ENCODE measurements around the gene RBP5.

RBP5 gene

DNA sequence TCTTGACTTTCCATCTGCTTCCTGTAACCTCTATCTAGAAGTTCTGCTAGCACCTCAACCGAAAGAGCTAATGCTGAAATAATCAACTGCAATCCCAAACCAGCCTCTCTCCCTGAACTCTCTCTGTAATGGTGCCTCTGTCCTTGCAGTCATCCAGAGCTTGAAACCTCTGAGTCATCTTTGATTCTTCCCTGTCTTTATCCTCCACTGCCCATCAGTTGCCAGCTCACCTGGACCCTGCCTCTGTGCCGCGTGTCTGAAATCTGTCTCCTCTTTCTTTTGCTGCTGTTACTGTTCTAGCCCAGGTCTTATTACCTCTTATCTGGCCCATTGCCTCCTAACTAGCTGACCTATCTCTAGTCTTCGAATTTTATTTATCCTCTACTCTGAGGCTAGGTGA lies 17.0 kb upstream of the RBP5 start:
- no peak for DNase-seq (ENCODE audit: low spot score)

DNA sequence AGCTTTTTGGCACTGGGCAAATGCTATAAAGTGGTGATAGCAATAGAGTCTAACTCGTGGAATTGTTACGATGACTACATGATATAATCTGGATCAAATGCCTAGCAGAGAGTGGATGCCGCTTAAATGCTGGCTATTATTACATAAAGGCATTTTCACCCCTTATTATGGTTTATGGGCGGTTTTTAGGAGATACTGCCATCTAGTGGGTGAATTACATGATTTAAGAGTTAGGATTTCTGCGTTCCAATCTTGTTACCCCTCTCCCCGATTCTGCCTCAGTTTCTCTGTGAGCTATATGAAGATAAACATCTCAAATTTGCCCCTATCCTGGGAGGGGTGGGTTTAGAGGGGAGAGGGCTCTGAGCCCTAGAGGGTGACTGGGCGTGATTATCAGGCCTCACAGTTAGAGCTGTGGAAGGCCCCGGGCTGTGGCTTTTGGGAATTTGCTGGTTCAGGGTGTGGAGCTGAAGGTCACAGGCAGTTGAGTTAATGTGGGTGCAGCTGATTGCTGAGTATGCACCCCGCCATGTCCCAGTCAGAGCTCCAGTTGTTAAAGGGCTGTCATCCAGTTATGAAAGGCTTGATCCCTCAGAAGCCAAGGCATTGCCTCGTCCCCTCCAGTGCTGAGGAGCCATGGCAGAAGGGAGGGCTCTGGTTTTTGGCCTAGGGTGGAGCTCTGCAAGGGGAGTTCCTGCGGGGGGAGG lies 15.9 kb upstream of the RBP5 start:
- peak; percentile 82 for DNase-seq (ENCODE audit: low spot score)

DNA sequence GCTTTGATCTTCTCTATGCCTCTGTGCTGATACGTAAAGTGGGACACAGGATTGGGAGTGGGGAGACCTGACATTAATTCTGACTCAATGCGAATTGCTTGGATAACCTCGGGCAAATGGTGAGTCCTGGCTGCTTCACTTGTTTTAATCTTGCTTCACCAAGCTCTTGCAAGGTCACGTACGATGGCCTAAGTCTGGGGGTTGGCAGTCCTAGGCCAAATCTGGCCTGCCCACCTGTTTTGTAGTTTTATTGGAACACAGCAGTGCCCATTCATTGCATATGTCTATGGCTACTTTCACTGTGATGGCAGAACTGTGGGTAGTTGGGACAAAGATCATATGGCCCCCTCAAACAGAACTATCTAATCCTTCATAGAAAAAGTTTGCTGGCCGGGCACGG lies 14.9 kb upstream of the RBP5 start:
- DNase-seq (ENCODE audit: low spot score) = no peak

DNA sequence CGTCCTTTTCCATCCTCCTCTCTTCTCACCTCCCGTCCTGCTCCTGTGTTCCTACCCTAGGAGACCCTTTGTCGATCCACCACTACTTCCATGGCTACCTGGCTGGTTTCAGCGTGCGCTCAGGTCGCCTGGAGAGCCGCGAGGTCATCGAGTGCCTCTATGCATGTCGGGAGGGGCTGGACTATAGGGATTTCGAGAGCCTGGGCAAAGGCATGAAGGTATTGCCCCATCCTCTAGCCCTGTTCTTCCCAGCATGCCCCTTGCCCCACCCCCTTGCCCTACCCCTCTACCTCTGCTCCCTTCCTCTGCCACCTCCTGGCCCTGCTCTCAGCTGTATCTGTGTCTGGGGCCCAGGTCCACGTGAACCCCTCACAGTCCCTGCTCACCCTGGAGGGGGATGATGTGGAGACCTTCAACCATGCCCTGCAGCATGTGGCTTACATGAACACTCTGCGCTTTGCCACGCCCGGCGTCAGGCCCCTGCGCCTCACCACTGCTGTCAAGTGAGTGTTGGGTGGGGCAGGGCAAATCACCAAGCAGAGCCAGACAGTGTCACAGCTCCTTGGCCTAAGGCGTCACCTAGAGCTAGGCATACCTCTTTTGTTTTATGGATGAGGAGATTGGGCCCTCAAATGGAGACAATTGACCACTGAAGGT lies 14.2 kb upstream of the RBP5 start:
- no peak for DNase-seq (ENCODE audit: low spot score)

DNA sequence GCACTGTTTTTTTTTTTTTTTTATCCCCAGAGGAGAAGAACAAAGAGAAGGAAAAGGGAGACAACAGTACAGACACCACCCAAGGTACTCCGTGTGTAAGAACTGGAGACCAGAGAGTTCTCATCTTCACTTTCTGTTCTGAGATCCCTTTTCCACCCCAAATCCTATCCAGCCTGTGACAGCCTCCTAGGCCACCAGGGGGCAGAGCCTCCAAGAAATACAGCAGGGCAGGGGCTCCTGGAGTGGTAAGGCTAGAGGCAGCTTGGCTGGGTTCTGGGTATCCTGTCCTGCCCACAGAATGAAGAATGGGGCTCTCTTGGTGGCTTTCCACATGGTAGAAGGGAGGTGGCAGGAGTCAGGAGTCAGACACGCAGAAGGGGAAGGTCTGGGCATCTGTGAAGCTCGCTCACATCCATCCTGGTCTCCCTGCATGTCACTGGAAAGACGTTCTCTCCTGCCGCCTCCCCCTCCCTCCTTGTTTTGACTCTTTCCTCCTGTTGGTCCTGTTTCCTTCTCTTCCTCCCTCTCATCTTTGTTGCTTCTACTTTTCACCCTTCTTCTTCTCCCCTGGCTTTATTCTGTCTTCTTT lies 13.5 kb upstream of the RBP5 start:
- DNase-seq (ENCODE audit: low spot score) = peak; percentile 63

DNA sequence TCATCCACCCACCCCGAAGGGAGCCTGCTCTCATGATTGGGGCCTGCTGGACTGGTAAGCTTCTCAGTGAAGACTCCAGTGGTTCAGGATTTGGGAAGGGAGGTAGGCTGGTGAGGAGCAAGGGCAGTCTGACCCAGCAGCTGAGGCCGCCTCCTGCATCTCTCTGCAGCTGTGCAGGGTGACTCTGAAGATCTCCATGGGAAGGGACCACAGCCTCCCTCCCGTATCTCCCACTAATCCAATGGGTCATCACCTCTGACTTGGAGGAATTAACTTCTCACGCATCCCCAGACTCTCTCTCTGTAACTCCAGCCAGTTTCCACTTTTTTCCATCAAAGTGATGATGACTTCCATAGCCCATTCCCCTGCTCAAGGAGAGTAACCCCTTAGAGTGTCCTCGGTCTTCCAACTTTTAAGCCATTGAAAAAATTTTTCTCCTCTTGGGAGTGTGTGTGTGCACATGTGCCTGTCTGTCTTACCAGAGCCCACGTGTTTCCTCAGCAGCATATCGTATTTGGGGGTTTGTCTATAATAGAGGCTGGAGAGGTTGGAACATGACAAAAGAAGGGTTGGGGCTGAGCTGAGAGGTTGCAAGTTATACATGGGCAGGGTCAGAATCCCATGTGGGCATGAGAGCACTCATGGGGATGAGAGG lies 12.8 kb upstream of the RBP5 start:
- DNase-seq (ENCODE audit: low spot score) = no peak

DNA sequence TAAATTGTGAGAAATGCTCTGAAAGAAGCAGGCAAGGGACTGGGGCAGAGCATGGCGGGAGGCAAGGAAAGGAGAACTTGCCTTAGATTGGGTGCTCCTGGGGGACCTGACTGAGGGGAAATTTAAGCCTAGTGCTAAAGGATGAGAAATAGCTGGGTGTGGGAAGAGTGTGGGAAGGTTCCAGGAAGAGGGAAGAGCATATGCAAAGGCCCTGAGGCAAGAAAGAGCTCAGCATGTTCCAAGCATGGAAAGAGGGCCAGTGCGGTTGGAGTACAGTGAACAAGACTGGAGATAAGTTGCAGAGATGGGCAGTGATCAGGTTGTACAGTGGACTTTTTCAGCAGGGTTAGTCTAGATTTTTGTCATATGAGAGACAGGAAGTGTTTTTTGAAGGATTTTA lies 10.5 kb upstream of the RBP5 start:
- no peak for DNase-seq (ENCODE audit: low spot score)

DNA sequence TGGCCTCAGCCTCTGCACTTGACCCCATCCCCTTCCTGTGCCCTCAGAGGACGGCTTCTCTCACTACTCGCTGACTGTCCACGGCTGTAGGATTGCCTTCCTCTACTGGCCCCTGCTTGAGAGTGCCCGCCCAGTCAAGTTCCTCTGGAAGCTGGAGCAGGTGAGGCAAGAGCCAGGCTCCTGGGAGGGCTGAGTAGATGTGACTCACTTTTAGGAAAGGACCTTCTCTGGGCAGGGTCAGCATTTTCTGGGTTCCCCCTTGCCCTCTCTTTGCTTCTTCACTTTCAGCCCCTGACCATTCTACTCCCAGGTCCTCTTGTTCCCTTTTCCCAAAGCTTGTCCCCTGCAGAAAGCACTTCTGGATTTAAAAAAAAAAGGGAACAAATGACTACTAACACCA lies 9.2 kb upstream of the RBP5 start:
- no peak for DNase-seq (ENCODE audit: low spot score)

DNA sequence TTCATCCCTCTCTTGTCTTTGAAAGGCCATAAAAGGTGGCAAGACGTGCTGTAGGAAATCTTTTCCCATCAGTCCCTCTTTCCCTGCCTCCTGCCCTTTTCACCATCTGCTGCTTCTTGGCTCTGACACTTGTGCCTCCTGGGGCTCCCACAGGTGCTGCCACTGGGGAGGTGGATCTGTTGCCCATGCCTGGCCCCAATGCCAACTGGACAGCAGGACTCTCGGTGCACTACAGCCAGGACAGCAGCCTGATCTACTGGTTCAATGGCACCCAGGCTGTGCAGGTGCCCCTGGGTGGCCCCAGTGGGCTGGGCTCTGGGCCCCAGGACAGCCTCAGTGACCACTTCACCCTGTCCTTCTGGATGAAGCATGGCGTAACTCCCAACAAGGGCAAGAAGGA lies 8.0 kb upstream of the RBP5 start:
- DNase-seq (ENCODE audit: low spot score) = no peak

DNA sequence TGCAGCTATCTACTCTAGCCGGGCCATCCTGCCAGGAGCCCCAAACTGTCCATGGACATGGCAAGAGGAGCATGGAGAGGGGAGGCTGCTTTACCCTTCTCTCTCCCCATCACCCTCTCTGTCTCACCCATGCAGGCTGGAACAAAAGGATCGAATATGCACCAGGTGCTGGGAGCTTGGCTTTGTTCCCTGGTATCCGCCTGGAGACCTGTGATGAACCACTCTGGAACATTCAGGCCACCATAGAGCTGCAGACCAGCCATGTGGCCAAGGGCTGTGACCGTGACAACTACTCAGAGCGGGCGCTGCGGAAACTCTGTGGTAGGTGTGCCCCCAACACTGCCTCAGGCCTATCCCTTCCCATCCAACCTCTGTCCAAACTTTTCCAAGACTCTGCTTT lies 7.4 kb upstream of the RBP5 start:
- no peak for DNase-seq (ENCODE audit: low spot score)

DNA sequence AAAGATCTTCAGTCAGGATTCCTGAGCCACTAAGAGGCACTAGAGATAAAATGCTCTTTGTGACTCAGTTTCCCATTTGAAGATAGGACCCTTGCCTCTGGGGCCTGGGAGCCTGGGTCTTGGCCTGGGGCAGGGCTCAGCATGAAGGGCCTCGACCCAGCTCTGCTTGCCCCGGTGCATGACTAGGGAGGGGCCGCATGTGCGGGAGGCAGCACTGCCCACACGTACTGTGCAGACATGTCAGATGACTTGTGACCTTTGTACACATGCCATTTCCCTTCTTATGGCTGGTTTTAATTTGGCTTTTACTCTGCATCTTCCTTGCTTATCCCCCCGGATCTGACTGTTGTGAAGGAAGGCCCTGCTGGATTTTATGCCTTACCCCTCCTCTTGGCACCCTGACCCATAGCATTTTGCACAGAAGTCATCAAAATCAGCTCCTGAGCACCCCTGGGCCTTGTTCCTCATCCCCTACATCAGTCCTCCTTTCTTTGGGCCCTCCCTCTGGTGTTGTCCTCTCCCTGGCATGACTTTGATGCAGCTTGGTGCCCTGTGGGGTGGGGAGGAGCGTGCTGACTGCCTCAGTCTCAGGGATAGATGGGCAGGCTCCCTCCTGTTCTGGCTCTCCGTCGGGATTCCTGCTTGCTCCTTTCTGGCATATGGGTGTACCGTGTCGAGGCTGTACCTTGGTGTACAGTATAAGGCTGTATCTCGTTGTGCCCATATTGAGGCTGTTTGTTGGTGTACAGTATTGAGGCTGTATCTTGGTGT lies 5.9 kb upstream of the RBP5 start:
- no peak for DNase-seq (ENCODE audit: low spot score)

DNA sequence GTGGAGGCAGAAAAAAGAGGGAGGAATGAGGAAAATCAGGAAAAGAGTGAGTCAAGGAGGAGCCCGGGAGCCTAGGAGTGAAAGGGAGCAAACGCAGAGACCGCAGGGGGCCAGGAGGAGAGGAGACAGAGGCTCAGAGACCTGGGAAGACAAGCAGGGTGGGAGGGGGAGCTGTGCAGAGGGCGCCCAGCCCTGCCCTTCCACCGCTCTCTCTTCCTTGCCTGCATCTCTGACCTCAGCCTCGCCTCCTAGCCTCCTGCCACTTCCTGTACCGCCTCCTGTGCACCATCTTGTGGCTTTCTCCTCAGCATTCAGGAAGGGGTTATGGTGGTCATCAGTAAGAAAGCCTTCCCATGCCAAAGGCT lies 2.8 kb upstream of the RBP5 start:
- DNase-seq (ENCODE audit: low spot score) = no peak

DNA sequence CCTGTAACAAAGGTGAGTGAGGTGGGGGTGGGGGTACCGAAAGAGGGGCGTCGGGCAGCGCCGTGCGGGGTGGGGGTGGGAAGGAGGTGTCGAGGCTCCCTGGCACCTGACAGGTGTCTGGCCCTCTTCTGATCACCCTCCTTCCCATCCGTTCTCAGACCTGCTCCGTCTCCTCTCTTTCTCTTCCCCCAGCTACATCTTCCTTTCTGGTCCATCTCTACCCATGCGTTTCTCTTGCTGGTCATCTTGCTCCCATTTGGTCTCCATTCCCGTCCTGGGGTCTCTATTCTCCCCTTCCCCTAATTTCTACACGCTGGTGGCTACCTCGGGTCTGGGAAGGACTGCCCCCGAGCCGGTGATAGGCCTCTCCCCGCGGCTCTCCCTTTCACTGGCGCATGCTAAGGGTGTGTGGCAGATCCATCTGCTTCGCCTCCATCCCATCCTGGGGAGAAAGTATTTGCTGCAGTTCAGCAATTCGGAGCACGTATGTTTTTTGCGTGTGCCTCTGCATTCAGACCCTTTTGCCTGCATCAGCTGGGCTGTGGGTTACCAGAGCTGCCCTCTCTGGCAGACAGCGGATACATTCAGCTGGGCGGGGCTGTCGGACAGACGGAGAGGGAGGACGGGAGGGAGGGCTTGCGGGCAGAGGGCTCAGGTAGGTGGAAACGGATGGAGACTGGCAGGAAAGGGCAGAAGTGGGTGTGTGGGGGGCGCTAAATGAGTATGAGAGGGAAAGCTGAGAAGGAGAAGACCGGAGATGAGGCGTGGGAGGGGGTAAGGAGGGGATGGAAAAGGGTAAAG lies 2.2 kb upstream of the RBP5 start:
- DNase-seq (ENCODE audit: low spot score) = peak; percentile 83

DNA sequence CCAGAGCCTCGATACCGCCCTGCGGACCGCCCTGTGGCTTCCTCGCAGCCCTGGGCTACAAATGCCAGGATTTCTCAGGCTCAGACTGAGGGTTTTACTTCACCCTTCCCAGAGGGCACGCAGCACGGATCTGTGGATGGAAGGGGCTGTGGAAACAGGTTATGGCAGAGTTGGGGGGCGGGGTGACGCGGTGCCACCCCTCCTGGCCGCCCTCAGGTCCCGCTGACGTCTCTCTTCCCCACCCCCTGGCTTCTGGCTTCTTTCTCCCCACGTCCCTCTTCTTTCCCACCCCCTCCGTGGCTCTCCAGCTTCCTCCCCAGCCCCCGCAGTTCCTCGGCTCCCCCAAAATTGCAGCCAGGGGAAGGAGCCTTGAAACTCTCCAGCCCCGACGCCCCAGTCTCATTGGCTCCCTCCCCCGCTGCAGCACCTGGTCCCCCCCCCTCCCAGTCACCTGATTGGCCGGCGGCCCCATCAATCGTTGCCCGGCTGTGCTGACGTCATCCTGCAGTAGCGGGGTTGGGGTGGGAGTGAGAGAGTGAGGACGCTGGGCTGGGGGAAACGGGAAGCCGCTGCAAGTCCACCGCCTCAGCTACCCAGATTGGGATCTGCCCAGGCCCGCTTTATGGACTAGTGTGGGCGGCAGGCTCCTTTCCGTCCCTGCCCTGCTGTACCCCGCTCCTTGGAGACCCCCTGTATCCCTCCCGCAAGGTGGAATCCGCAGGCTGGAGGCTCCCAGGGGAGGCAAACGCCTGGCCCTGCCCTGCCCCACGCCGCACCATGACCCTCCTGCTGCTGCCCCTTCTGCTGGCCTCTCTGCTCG lies 1.4 kb upstream of the RBP5 start, which contains the start of gene CLSTN3:
TSS of gene CLSTN3 (plus strand) at position 500 of the 820 bp plus-strand sequence. CDS start at position 778, 278 bp downstream.
- peak; percentile 86 for DNase-seq (ENCODE audit: low spot score)

DNA sequence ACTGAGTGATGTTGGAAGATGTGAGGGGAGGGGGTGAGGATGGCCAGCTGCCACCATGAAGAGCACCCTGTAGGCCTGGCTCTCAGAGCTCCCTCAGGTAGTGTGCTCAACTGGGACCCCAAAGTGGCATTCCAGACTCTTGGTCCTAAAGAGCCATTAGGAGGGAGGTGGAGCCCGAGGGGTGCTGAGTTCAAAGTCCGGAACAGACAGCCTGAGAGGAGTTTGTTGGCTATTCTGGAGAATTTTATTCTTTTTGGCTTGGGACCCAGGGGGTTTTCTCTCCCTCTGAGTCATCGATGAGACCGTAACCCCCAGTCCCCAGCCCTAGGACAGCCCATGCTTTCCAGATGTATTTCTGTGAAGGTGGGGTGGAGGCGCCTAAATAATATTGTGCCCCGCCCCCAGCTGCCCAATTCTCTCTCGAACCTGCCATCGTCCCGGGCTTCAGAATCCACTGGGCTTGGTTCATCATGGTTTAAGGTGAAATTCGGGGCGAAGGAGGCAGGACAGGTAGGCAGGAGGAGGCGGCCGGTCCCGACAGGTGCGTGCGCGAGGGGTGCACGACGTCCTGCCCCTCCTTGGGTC lies 690 bp upstream of the RBP5 start:
- no peak for DNase-seq (ENCODE audit: low spot score)

DNA sequence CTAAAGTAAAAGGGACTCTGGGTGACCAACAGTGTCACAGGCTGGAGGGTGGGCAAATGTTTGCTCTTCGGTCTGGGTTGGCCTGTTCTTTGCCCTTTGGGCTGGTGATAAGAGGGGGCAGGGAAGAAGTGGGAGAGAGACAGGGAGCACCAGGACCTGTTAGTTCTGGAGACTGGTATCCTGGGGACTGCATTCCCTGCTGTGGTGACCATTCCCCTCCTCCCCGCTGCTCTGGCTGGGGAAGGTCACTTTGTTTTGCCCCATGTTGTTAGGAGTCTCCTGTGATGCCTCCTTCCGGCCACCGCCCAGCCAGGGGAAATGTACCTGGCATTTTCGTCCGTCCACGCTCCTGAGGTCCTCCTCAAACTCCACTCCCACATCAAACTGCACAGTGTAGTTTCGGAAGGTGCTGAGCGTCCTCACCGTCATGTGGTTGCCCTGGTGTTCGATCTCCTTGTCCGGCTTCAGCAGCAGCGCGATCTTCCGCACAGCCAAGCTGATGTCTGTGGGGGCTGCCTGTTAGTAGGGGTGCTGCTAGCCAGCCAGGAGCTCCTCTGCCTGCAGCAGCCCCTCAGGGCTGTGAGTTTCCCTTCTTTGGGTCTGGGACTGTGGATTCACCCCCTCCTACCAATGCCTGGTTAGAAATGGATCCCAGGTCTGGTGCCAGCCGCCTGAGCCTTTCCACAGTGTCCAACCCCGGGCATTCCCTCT lies 618 bp downstream of the RBP5 start:
- DNase-seq (ENCODE audit: low spot score) = no peak

DNA sequence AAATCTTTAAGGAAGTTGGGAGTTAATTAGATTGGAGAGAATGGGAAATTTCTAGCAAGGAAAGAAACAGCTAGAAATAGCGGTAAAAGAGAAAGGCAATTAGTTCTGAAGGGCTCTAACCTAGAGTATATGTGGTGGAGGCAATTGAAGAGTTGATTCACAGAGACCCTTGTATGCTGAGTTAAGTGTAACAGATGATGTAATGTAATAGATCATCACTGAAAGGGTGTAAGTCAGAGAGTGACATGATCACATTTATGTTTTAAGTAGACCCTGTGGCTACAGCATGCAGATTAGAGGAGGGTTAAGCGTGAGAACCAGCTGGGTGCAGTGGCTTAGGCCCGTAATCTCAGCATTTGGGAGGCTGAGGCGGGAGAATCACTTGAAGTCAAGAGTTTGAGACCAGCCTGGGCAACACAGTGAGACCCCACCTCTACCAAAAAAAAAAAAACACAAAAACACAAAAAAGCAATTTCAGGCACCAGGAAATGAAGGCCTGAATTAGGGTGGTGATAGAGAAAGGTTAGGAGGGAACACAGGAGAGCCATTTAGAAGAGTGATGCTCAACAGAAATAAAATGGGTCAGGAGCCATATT lies 3.0 kb downstream of the RBP5 start:
- DNase-seq (ENCODE audit: low spot score) = no peak

DNA sequence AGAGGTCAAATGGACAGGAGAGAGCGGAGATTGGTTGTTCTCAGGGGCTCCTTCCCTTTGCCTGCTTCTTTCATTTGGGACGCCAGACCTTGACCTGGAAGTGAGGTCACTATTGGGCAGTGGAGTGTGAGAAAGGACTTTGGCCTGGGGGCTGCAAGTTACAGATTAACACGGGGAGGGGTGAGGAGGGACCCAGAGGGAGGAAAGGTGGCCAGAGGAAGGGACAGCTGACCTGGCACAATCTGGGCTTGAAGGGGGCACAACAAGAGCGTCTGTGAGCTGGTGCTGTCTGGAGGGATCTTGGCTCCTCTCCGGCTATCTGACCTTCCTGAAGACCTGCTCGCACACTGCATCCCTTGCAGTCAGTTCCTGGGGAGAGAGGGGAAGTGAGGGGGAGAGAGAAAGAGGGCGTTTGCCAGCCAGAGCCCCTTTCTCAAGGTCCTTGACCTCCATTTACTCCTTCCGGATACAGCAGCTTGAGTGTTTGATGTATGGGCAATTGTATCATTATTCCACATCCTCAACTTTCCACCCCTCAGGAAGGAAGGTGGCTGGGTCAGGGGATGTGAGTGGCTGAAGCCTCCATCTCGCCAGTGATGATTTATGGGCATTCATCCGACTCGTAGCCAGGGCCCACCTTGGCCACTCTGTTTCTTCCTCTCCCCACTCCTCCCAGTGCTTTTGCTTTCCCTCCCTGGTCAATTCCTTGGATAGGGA lies 4.7 kb downstream of the RBP5 start:
- no peak for DNase-seq (ENCODE audit: low spot score)

Data from SW480 (cell line).